Gastrocnemius medialis (tissue), 4 donors: ENCODE results near the gene MGRN1.

Experiments
- POLR2A ChIP-seq, 2 donors: fragments of 450-650 bp; IDR thresholded peaks; one replicate each; pipeline ENCODE4 v1.6.1; 2017; ENCODE audit warnings: antibody characterized with exemption in 2 of 2, mild to moderate bottlenecking in 2 of 2, moderate library complexity in 2 of 2
- TF ChIP-seq, protein P1 (sequence below), 5 experiments: fragments of 450-650 bp in 3 of 5; fragments of 200-600 bp in 2 of 5; sonication (generic) in 2 of 5; IDR thresholded peaks in 4 of 5; conservative IDR thresholded peaks in 1 of 5; 1 replicate in 4 of 5; 2 replicates in 1 of 5; pipeline ENCODE4 v1.5.1; 2016 to 2019; ENCODE audit warnings: antibody characterized with exemption in 5 of 5, mild to moderate bottlenecking in 3 of 5, moderate library complexity in 3 of 5

DNA sequence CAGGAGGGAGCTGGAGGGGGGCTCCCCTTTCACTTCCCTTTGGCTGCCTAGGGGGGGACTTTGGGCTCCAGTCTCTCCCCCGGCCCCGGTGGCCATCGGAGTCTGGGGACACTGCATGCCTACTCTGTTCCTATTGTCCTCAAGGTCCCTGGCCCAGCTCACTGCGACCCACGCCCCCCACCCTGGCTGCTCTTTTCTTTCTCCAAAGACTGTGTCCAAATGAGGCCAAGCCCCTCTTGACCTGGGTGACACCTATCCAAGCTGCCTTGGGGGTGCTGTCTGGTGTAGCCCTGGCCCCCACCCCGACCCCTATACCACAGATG lies 22.8 kb upstream of the MGRN1 start:
- no peak for TF ChIP-seq POLR2A (IDR thresholded peaks at IDR 0.05)
- TF ChIP-seq, protein P1, sequence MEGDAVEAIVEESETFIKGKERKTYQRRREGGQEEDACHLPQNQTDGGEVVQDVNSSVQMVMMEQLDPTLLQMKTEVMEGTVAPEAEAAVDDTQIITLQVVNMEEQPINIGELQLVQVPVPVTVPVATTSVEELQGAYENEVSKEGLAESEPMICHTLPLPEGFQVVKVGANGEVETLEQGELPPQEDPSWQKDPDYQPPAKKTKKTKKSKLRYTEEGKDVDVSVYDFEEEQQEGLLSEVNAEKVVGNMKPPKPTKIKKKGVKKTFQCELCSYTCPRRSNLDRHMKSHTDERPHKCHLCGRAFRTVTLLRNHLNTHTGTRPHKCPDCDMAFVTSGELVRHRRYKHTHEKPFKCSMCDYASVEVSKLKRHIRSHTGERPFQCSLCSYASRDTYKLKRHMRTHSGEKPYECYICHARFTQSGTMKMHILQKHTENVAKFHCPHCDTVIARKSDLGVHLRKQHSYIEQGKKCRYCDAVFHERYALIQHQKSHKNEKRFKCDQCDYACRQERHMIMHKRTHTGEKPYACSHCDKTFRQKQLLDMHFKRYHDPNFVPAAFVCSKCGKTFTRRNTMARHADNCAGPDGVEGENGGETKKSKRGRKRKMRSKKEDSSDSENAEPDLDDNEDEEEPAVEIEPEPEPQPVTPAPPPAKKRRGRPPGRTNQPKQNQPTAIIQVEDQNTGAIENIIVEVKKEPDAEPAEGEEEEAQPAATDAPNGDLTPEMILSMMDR (IDR thresholded peaks at IDR 0.05 in 4 of 5, conservative IDR thresholded peaks at IDR 0.05 in 1 of 5), result no peak
